Fibroblast of pulmonary artery (primary cell): ENCODE results near the gene OR10A6.

ENCODE experiments used
- DNase-seq: peaks from one replicate; pipeline ENCODE4 v3.0.0-alpha.2; 2010; ENCODE audit warnings: low read depth
- H3K4me3 ChIP-seq: replicated peaks from 2 replicates; pipeline ENCODE4 v1.5.1; 2011; ENCODE audit warnings: low read depth, mild to moderate bottlenecking, control low read depth, low read length, moderate library complexity
- TF ChIP-seq, protein P1 (sequence below): IDR thresholded peaks from 2 replicates; pipeline ENCODE4 v1.5.1; 2011; ENCODE audit warnings: mild to moderate bottlenecking, control low read depth, low read length, inconsistent platforms; ENCODE audit errors: missing control alignments

OR10A6 gene

DNA sequence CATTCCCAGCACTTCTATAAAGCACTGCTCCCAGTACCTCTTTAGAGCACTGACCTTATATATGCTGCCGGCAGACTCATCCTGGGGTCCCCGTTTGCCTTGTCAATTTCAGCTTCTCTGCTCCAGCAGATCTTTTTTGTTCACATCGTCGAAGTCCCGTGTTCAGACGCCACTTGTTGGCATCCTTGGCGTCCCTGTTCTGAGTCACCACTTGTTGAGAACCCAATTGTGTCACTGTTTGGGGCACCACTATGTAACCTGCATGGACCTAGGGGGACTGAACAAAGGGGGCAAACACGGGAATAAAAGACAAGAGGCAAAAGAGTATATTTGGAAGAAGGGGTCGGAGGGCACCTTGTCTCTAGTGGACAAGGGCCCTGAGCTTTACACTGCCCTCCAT is 25.5 kb downstream of the OR10A6 start:
- DNase-seq, result no peak
- TF ChIP-seq, protein P1, sequence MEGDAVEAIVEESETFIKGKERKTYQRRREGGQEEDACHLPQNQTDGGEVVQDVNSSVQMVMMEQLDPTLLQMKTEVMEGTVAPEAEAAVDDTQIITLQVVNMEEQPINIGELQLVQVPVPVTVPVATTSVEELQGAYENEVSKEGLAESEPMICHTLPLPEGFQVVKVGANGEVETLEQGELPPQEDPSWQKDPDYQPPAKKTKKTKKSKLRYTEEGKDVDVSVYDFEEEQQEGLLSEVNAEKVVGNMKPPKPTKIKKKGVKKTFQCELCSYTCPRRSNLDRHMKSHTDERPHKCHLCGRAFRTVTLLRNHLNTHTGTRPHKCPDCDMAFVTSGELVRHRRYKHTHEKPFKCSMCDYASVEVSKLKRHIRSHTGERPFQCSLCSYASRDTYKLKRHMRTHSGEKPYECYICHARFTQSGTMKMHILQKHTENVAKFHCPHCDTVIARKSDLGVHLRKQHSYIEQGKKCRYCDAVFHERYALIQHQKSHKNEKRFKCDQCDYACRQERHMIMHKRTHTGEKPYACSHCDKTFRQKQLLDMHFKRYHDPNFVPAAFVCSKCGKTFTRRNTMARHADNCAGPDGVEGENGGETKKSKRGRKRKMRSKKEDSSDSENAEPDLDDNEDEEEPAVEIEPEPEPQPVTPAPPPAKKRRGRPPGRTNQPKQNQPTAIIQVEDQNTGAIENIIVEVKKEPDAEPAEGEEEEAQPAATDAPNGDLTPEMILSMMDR, result no peak
- H3K4me3 ChIP-seq, result no peak overlapping the region

DNA sequence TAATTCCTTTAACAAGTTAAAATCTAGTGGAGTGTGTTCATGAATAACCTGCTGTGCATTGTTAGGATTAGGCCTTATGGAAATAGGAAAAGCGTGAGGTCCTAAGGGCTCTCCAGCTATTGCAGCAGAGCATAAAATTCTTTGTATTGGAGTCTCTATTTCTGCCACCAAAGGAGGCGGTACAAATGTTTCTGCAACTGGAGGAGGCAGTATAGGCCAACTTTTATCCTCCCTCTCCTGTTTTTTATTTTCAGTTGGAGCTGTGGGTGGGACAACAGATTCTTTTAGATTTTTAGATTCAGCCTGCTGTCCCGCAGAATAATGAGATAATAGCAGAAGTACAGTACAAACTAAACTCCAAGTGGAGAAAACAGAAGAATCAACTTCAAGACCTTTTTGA is 26.2 kb downstream of the OR10A6 start:
- peak; percentile 24 for DNase-seq
- TF ChIP-seq, protein P1, result peak; percentile 10
- no peak overlapping the region for H3K4me3 ChIP-seq

DNA sequence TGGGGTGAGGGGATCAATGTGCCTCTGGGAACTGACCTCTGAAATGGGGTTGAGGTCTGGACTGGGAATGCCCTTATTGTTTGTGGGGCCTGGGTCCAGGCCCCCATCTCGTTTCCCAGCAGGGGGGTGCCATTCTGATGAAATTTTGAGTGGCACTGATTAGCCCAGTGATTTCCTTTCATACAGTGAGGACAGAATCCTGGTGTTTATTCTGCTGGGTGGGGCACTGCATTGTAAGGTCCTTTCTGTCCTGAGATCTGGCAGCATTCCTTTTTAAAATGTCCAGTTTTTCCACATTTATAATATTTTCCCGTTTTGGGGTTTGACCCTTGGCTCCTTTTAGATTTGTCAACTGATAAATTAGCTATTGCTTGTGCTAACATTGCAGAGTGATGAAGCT is 27.1 kb downstream of the OR10A6 start:
- no peak for DNase-seq
- H3K4me3 ChIP-seq, result no peak overlapping the region
- TF ChIP-seq, protein P1, result no peak

DNA sequence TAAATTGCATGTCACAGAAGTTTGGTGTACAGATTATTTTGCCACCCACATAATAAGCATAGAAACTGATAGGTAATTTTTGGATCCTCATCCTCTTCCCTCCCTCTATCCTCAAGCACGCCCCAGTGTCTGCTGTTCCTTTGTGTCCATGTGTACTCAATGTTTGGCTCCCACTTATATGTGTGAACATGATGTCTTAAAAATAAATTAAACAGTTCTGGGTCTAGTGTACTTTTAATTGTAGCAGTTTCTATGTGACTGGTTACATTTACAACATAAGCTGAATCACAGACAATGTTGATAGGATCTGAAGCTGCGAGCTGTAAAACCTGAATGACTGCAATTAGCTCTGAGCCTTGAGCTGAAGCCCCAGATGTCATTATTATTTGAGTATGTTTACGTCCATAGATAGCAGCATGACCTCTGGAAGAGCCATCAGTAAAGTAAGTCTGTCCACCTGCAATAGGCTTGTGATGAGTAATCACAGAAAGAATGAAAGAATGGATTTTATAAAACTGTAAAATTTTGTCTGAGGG is 29.7 kb downstream of the OR10A6 start:
- TF ChIP-seq, protein P1, result no peak
- DNase-seq, result no peak
- no peak overlapping the region for H3K4me3 ChIP-seq

DNA sequence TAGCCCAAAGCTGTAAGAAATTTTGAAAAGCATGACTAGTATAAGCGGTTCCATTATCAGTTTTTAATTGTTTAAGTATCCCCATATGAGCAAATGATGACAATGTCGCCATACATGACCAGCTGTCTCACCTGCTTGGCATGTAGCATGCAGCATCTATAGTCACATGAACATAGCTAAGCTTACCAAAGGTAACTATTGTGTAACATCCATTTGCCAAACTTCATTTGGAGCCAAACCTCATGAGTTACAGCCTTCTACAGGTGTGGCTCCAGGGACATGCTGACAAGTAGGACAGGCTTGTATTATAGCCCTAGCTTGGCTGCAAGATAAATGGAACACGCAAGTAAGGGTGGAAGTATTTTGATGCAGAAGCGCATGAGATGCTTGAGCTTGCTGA is 30.4 kb downstream of the OR10A6 start:
- no peak for DNase-seq
- TF ChIP-seq, protein P1, result no peak

DNA sequence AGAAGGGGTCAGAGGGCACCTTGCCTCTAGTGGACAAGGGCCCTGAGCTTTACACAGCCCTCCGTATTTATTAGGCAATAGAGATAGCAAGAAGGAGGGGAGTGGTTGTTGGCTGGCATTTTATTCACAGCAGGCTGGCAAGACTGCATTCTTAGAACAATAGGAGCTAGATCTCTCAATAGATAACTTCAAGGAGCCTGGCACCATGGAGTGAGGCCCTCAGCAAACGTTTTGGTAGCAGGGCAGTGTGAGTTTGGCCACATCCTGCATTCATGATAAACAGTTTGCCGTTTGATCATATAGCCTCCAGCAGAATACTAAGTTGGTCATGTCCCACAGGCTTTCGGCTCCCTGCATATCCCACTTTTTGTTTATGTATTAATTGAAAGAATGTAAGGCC is 31.6 kb downstream of the OR10A6 start:
- TF ChIP-seq, protein P1, result no peak
- H3K4me3 ChIP-seq, result no peak overlapping the region
- no peak for DNase-seq

More for the DNA sequence above, 30.4 kb downstream of the OR10A6 start:
- H3K4me3 ChIP-seq, result no peak overlapping the region

DNA sequence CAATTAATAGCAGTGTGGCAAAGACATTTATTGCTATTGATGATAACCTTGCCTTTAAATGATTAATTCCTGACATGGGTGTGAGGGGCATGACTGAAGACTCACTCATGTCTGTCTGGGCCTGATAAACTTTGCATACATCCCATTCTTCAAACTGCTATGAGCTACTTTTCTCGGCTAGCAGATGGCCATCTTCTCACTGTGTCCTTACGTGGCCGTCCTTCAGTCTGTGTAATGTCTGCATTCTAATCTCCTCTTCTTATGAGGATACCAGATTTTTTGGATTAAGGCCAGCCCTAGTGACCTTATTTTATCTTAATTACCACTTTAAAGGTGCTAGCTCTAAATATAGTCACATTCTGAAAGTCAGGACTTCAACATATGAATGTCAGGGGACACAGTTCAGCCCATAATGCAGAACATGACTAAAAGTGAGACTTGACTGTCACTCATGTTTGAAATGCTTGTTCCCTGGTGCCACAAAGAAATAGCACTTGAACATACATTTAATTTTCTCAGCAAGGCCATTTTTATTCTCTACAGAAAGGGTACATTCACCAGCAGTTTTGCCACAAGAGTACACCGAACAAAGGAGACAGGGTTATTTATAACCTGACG is 32.3 kb downstream of the OR10A6 start:
- TF ChIP-seq, protein P1, result no peak
- H3K4me3 ChIP-seq, result no peak overlapping the region
- DNase-seq, result no peak
